HG02678 (cell line): ENCODE data around the gene MACROD2.

Source experiments
- ATAC-seq: cut with Tn5 transposase; IDR thresholded peaks from one replicate; pipeline ENCODE4 v1.9.1; 2021; ENCODE audit warnings: mild to moderate bottlenecking, moderate library complexity; ENCODE audit not compliant: unreplicated experiment

The MACROD2 gene

GRCh38 chr20:14568225-14568624 is 572.9 kb downstream of the MACROD2 start:
- ATAC-seq = no peak

GRCh38 chr20:14568701-14569100 is 573.4 kb downstream of the MACROD2 start:
- no peak for ATAC-seq

- ATAC-seq = no peak
These were observed 574.3 kb downstream of the MACROD2 start for GRCh38 chr20:14569641-14570040.

- ATAC-seq = no peak
These were observed 575.5 kb downstream of the MACROD2 start for GRCh38 chr20:14570811-14571210.

- no peak for ATAC-seq
These were observed 578.4 kb downstream of the MACROD2 start for GRCh38 chr20:14573676-14574075.

GRCh38 chr20:14576196-14576877 is 581.0 kb downstream of the MACROD2 start:
- no peak for ATAC-seq

- ATAC-seq = no peak
These were observed 585.2 kb downstream of the MACROD2 start for GRCh38 chr20:14580418-14581074.

GRCh38 chr20:14581731-14582130 is 586.4 kb downstream of the MACROD2 start:
- ATAC-seq = no peak

GRCh38 chr20:14582855-14583254 is 587.5 kb downstream of the MACROD2 start:
- ATAC-seq = no peak

GRCh38 chr20:14583413-14583812 is 588.1 kb downstream of the MACROD2 start:
- no peak for ATAC-seq

GRCh38 chr20:14589383-14589782 is 594.1 kb downstream of the MACROD2 start:
- ATAC-seq = no peak

GRCh38 chr20:14595051-14595450 is 599.7 kb downstream of the MACROD2 start:
- ATAC-seq = no peak

- ATAC-seq = no peak
These were observed 601.9 kb downstream of the MACROD2 start for GRCh38 chr20:14597206-14597715.

GRCh38 chr20:14599613-14600012 is 604.3 kb downstream of the MACROD2 start:
- ATAC-seq = no peak

GRCh38 chr20:14600527-14600926 is 605.2 kb downstream of the MACROD2 start:
- no peak for ATAC-seq

- no peak for ATAC-seq
These were observed 608.8 kb downstream of the MACROD2 start for GRCh38 chr20:14604143-14604542.

GRCh38 chr20:14609328-14610221 is 614.3 kb downstream of the MACROD2 start:
- ATAC-seq = no peak

GRCh38 chr20:14611479-14611878 is 616.2 kb downstream of the MACROD2 start:
- ATAC-seq = no peak

- ATAC-seq = no peak
These were observed 617.1 kb downstream of the MACROD2 start for GRCh38 chr20:14612391-14612790.

- no peak for ATAC-seq
These were observed 620.7 kb downstream of the MACROD2 start for GRCh38 chr20:14616003-14616402.

GRCh38 chr20:14617123-14617522 is 621.8 kb downstream of the MACROD2 start:
- no peak for ATAC-seq
